Effector CD4-positive, alpha-beta T cell (primary cell): ENCODE measurements around the gene ZGPAT.
A peak's percentile ranks its signal among the peaks of the same experiment; 100 is the strongest.

ENCODE experiments used
- DNase-seq: peaks from one replicate; pipeline ENCODE4 v3.0.0-alpha.2; 2020

ZGPAT gene

DNA sequence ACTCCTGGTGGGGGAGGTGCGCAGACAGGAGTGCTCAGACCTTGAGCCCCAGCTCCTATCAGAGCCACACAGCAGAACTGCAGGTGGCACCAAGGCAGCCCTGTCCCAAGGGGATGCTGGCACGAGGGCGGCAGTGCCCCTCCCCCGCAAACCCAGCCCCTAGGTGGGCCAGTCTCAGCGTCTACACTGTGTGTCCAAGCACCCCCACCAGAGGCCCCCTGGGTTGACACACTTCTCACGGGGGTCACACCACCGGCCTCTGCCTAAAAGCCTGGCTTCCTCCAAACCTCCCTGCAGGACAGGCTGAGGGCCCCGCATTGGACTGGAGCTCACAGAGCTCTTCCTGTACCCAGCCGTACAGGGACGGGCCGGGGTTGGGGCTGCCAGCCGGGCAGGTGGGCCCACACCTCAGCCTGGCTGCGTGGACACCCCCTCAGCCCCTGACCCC, 39.8 kb downstream of the ZGPAT start:
- no peak for DNase-seq

DNA sequence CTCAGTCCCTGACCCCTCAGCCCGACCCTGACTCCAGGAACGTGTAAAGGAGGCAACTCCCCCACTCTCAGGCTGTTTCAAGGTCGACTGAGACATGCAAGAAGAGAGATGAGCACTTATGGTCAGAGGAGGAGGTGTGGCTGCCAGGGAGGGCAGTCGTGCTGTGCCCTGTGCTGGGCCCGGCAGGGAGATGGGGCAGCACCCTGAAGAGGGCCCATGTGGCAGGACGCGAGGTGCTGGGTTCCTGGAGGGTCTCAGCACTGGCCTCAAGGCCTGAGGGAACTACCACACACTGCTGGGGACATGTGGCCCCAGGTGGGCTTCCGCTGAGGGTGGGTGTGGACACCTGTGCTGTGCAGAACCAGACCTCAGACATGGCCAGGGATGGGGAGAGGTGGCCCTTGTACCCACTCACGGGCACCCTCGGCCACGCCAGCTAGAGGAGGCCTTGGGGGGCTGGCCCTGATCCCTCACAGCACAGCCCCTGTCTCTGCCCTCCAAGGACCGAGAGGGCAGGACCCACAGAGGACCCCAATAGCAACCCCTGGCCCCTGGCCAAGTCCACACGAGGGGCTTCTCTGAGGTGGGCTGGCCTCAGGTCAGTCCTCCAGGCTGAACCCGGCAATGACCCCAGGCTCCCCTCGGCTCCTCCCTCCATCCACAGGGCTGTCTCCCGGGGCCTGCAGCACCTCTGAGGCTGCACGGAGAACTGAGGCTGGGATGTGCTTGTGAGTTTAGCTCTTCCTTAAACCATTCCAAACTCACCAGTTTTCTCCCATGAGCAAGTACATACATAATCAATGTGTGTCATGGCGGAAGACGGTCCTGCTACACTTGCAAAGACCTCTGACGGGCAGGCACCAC, 40.5 kb downstream of the ZGPAT start:
- no peak for DNase-seq

DNA sequence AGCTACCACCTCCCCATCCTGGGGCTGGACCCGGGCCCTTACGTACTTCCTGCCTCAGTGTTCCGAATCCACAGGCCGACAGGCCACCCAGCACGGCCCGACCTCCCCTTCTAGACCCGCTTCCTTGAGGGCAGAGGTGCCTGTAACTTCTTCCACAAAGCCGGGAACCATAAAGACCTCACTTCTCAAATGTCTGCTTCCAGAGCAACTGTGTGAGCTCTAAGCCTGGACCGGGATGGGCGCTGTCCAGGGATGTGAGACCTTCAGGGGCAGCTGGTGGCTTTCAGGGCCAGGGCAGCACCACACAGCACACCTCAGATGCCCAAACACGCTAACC, 41.1 kb downstream of the ZGPAT start:
- no peak for DNase-seq

DNA sequence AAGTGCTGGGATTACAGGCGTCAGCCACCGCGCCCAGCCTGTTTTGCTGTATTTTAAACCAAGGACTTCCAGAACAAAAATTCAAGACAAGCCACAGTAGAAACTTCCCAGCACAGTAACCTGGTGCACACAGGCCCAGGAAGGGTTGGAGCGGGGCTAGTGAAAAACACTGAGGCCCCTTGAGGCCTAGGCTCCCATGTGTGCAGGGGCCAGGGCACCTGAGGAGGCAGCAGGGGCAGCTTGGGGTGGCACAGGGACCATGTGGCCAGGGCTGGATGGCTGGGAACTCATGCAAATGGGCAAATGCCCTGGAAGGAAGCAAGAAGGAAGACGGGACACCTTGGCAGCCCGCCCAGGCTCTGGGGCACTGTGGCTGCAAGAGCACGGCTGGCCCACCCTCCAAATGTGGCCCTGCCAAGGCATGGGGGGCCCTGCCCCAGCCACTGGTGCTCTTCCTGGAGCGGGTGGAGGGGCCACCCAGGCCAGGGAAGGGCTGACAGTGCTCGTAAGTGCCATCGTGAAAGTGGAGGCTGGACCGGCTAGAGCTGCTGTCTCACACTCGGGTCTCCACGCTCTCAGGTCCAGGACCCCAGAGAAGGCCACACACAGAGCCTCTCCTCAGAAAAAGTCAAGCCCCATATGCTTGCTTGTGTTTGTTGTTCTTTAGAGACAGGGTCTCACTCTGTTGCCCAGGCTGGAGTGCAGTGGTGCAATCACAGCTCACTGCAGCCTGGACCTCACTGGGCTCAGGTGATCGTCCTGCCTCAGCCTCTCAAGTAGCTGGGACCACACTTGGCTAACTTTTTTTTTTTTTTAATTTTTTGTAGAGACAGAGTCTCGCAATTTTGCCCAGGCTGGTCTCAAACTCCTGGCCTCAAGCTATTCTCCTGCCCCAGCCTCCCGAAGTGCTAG, 42.0 kb downstream of the ZGPAT start:
- DNase-seq: no peak

DNA sequence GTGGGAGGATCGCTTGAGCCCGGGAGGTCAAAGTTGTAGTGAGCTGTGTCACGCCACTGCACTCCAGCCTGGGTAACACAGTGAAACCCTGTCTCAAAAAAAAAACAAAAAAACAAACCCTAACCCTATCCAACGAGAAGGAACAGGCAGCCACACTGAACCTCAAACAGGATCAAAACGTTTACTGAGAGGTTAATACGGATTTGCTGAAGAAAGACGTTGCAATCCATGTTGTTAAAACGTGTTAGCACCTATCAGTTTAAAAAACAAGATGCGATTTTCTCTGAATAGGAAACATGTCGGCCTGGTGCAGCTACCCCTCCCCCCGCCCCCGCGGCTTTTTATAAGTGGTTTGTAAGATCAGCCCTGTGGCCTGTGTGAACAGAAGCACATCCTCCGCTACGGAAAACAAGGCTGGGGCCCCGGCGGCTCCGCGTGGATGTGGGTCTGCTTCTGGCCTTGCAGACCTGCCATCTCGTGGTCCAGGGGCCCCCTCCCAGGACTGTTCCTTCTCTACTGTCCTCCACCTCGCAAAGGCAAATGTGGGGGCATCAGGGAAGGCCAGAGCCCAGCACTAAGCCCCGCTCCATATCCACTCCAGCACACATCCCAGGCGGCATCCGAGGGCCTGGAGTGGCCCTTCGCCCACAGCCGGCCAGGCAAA, 43.1 kb downstream of the ZGPAT start:
- DNase-seq: peak; percentile 44

DNA sequence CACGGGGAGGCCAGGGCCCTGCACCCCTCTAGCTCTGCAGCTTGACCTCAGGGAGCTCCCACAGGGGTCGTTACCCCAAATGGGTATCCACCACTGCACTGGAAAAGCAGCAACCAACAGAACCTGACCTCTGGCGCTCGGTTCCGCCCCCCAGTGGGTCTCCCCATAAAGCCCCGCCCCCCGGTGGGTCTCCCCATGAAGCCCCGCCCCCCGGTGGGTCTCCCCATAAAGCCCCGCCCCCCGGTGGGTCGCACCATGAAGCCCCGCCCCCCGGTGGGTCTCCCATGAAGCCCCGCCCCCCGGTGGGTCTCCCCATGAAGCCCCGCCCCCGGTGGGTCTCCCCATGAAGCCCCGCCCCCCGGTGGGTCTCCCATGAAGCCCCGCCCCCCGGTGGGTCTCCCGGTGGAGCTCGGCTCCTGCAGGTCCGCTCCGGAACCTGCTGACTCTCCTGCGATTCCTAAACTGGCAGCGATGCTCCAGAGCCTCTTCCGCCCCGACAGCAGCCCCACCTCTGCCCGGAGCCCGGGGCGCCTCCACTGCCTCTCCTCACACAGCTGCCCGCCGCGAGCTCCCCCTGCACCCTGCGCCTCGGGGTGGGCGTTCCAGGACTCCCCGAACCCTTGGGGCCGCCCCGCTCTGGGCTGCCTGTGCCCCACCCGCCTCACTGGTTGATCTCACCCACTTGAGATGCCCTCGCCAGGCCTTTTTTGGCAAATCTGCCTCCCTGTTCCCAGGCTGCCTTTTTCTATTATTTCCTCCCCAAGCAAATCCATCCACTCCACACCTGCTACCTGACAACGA, 43.8 kb downstream of the ZGPAT start:
- DNase-seq: no peak

DNA sequence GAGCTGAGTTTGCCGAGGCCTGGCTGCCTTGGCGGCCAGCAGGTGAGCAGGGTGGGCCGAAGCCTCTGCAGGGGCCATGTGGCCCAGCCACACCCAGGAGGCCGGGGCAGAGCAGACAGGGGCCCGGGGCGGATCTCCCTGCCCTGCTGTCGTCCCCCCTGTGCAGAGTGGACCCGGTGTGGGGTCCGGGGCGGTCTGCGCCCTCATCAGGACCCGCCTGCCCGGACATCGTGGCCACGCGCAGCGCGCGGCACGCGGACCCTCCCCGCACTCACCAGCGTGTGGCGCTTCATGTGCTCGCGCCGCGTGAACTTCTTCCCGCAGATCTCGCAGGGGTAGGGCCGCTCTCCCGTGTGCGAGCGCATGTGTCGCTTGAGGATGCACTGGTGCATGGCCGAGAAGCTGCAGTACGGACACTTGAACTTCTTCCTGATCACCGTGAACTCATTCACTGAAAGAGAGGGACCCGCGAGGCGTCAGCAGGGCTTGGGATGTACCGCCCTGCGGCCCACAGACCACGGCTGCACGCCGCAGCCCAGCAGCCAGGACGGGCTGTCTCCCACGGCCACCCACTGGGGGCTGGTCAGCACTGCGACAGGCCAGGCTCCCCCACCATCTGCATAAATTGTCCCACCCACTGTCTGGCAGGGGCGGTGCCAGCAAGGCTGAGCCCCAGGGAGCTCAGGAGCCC, 44.7 kb downstream of the ZGPAT start:
- no peak for DNase-seq

DNA sequence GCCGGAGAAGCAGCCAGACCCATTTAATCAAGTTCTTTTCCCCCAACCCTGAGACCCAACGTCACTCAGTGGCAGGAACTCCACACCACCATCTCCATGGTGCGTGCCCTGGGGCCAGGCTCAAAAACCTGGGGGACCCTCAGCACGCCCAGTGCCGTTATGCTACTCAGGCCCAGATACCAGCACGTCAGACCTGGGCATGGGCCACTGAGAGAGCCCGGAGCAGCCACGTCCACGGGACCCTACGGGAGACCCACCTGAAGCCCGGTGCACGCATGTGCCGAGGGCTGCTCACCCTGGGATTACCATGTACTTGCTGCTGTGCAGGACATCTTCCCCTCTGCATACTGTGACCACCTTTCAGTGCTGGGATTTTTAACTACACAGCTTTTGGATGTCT, 45.5 kb downstream of the ZGPAT start:
- no peak for DNase-seq

DNA sequence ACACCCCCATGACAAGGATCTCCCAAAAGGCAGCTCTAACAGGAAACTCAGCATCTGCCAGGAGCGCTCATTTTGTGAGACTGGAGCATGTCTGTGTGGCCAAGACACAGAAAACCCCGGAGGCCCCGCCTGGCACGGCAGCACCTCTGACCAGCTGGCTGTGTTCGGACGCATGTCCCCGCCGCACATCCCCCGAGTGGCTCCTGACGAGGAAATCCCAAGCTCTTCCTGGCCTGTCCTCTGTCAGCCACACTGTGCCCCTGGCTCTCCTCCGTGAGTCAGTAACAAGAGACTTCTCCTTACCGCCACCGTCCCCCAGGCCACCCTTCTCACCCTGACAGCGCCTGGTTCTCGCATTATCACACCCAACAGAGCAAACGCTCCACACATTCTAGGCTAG, 46.2 kb downstream of the ZGPAT start:
- DNase-seq: no peak

DNA sequence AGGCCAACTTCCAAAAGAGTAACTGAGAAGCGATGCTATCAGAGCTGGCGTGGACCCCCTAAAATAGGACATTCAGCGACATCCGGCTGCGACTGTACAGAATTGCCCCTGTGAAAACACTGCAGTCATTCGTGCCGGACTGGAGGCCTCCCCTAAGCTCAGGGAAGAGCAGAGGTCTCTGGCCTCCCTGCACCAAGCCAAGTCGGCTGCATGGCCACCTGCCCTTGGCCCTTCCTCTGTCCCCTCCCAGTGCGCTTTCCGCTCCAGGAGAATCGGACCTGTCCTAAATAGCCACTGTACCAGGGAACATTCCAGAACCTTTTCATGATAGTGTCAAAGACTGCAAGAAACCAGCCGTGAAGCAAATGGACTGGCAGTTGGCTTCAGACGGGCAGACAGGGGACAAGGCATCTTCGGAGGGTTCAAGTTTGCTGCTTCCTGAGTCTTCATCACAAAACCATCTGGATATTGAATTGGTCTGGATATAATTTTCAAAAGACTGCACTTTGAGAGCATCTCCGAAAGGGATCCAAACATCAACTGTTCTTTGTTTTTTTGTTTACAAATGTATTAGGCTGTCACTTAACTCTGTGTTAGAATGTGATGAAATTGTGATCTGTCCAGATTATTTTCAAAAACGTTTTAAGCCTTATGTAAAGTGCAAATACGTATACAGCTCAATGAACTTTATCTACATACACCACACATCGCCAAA, 48.3 kb downstream of the ZGPAT start:
- DNase-seq: no peak

DNA sequence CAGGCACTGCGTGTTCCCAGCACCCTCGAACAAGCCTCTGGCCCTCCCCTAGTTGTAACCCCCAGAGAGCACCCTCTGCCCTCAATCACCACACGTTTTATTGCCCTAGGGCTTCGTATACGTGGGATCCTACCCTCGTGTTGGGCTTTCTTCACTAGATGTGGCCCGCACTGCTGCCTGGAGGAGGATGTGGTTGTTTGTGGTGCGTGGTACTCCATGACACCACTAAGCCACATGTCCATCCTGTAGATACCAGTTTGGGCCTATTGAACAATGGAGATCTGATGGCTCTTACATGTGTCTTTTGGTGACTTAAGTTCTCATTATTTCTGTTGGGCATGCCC, 48.8 kb downstream of the ZGPAT start:
- no peak for DNase-seq

DNA sequence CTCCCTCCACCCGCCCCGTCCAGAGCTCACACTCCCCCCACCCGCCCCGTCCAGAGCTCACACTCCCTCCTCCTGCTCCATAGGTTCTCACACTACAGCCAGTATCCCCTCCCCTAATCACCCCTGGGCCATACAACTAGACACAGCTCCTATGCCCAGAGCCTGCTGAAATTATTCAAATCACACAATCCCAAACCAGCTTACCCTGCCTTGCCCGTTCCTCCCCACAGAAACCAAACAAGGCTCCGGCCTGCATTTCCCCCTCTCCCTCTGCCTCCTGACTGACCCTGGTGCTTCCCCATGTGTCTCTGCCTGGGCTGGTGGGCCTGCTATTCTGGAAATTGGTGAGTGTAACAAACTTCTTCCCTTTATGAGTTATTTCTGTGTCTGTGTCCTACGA, 50.3 kb downstream of the ZGPAT start:
- DNase-seq: no peak

DNA sequence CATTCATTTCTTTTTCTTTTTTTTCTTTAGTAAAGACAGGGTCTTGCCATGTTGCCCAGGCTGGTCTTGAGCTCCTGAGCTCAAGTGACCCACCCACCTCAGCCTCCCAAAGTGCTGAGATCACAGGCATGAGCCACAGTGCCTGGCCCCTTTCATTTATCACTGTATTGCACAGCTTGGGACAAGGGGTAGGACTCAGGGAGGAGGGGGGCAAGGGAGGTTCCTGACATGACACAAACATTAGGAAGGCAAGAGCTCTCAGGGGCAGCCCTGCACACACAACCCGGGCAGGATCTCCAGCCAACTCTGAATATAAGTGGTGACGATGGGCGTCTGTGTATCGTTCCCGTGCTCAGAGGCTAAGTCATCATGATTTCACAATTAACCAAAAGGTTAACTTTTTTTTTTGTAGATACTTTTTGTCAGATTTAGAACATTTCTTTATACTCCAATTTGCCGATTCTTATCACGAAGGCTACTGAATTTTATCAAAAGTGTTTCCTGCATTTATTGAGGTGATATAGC, 51.6 kb downstream of the ZGPAT start:
- no peak for DNase-seq

DNA sequence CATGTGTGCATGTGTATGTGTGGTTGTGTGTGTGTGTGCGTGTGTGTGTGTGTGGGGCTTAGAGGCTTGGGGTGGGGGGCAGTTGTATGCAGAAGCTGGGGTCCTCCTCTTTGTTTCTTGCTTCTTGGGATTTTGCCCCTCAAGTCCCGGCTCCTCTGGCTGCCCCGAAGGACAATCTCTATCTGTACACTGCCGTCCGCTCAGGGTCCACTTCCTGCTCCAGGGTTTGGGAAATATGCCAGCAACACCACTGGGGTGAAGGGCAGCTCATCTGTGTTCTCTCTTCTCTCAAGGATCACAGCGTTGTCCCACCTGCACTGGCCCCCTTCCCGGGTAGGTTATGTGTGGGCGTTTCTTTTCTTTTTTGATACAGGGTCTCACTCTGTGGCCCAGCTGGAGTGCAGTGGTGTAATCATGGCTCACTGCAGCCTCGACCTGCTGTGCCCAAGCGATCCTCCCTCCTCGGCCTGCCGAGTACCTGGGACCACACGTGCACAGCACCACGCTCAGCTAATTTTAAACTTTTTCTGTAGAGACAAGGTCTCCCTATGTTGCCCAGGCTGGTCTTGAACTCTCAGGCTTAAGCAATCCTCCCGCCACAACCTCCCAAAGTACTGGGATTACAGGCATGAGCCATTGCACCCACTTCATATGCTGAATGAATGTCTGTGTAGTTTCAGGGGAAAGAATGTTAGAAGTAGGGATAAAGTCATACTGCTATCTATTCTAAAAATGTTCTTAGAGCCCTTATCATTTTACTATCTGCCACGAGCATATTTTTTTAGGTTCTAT, 57.4 kb downstream of the ZGPAT start:
- DNase-seq: no peak

DNA sequence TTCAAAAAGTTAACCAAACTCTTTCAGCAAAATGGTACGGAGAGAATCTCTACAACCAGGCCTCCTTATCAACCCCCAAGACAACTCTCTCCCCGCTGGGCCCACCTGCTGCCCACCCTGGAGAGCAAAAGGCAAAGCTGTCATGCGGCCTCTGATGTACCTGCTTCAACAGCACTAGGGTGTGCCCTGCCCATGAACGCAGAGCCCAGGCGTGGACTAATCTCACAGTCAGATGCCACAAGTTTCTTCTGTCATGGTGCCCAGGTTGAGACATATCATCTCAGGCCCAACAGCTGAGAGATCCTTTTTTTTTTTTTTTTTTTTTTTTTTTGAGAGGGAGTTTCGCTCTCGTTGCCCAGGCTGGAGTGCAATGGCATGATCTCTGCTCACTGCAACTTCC, 58.1 kb downstream of the ZGPAT start:
- no peak for DNase-seq

DNA sequence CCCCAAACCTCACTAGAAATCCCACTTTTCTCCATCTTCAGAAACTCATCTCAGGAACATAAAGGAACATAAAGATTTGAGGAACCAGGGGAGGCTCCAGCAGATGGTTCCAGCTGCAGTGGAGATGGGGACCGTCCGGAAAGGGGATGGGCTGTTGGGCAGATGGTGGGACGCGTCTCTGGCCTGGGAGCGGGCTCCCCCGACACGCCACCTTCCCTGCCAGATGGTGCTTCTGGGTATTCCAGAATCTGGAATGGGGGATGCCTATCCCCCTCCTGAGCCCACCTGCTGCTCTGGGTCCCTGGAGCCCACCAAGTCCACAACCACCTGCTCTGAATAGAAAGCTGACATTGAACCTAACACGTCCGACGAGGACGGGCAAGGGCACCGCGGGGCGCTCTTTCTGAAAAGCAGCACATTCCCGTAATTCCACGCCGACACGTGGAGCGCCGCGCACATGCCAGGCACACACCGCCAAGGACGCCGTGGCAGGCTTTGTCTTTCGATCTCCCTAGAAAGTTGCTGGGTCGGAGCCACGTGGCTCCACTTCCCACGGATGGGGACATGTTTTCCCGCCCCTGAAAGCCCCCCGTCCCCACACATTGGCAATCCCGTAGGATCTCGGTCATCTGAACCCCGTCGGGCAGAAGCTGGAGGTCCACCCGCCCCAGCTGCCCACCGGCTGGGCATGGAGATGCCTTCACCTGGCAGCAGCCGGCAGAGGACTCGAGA, 59.0 kb downstream of the ZGPAT start:
- no peak for DNase-seq

DNA sequence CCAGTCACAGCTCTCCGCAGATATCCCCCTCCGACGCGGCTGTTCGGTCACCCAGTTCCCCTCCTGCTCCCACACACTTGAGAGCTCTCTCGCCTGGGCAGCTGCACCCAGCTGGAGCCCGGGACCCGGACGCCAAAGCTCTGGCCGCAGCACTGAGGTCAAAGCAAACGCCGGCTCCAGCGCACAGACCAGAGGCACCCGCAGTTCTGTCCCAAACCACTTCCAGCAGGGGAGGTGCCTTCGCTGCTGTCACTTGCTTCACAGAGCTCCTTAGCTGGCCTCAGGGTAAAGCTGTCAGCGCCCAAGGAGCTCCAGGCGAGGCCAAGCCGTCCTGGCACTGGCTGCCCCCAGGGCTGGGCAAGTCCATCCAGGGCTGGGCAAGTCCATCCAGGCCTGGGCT, 59.6 kb downstream of the ZGPAT start:
- no peak for DNase-seq

DNA sequence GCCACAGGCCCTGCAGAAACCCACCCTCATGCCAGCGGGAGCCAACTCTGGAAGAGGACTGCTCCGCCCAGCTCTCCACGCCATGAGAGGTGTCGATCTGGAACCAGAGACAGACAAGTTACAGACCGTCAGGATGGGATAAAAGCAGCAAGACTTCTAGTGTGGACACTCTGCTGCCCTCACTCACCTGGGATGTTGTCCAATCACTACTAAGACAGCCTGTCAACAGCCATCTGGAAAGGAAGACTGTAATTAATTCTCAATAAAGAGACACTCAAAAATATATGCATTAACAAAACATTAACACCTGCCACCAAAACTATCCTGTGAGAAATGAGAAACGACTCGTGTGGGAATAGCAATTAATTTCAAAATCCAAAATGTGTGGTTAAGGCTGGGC, 60.0 kb downstream of the ZGPAT start:
- no peak for DNase-seq
